ENCODE measurements around the gene DPM3.
"Not testable (repeated sequence)": the region's sequence is repeated elsewhere in the genome, so short reads cannot be mapped to it uniquely, and the experiment has no call there.

Gene DPM3

DNA sequence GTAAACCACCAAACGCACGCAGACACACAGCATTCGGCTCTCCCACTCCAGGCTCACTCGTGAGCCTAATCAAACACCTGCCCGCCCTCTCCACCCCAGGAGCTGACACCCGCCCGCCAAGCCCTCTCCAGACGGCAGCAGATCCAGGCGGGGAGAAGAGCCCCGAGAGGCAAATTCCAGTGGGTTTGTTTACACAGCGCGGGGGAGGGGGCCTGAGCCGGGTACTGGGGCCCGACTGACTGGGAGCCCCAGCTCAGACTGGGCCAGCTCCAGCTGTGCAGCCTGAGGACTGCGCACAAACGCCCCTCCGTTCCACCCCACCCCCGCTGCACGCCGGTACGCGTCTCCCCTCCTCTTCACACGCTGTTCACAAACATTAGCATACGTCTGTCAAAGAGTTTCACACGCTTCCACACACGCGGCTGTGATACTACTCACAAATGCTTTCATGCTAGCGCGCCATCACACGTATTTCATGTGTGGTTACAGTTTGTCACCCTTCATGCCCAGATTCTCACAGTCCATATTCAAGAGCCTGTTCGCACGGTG lies 13.7 kb downstream of the DPM3 start:
- no peak for DNase-seq (ENCODE audit: low read depth in 2 of 3, low spot score in 1 of 3)

DNA sequence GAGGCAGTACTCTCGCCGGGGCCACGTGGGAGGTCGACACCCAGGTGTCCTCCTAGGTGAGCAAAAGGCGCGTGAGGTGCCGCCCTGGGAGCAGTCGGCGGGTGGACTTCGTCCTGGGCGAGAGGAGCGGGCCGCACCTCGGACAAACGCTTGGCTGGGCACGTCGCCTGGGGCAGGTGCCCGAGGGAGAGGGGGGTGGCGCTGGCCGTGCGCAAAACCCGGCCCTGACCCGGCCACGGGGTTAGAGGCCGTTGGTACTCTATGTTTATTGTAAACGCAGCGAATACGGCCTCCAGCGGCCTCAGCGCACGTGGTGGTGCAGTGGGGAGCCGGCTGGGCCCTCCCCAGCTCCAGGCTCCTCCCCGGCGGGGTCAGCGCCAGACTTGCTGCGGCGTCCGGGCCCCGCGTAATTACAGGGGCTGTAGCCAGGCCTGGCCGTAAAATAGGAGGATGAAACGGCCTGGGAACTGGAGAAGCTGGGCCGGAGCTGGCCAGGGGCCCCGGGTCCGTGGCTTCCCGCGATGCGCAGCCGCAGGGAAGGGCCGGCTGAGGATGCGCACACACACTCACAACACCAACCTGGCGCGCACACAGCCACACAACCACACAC lies 14.3 kb downstream of the DPM3 start:
- DNase-seq (ENCODE audit: low read depth in 2 of 3, low spot score in 1 of 3) = no peak

DNA sequence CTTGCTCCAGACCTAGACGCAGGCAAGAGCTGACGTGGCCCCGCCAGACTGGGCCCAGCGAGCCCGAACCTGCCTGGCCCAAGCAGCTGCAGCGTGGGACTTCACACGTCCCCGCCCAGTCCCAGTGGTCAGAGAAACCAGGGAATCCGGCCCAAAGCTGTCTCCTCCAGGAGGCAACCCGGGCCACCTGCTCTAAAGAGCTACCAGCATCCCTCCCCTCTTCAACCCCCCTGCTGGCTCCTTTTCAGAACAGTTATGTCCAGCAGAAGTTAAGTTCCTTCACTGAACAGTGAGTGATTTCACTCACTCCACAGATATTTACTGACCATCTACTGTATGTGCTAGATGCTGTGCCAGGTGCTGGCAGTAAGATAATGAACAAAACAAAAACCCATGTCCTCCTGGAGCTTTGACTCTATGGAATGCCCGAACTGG lies 14.8 kb downstream of the DPM3 start:
- no peak for DNase-seq (ENCODE audit: low read depth in 2 of 3, low spot score in 1 of 3)

DNA sequence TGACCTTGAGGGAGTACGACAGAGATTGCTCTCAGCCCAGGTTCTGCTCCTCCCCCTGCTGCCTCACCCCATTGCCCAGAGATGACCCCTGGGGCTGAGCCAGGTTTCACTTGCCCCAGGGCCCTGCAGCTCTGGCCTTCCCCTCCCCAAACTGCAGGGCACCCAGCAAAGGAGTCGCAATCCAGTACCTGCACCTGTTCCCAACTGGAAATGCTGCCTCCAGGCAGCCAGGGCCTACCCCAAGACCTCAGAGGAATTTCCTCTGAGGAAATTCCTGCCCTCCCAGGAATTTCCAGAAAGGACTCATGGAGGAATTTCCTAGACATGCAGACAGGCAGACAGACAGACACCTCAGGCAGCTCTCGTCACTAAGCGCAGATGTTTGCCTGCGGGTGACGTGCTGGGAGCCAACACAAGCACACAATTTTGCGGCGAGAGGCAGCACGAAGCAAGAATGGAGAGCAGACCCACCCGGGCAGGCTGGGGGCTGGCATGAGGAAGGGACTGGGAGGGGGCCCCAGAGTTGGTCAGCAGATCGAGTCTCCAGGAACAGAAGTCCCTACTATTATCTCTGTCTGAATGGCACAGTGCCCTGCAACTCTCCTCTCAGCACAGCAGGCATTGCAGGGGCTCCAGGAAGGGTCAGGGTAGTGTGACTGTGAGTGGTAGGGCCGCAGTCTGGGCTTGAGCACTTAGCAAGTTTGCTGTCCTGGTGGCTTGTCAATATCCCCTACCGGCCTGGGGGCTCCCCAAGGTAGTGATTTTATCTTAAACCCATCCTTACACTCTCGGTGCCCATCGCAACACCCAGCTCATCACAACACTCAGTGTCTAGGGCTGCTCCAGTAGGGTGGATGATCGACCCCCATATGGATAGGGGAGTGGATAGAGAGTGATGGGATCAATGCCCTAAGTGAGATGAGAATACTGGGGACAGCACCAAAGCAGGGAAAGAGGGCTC lies 15.5 kb downstream of the DPM3 start:
- DNase-seq (ENCODE audit: low read depth in 2 of 3, low spot score in 1 of 3) = no peak

DNA sequence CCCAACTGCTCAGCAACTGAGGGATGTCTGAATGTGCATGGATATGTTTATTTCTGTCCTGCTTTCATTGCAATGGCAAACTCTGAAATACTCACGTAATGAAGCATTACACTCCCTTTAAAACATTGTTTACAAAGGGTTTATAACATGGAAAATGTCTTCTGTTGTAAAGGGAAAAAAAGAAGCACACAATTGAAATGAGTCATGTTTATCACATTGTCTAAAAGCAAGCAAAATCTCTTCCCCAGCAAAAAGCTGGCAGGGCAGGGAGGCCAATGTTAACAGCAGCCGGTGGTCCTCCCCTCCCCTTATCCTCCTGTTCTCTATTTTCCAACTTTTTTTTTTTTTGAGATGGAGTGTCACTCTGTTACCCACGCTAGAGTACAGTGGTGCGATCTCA lies 16.5 kb downstream of the DPM3 start:
- no peak for DNase-seq (ENCODE audit: low read depth in 2 of 3, low spot score in 1 of 3)

DNA sequence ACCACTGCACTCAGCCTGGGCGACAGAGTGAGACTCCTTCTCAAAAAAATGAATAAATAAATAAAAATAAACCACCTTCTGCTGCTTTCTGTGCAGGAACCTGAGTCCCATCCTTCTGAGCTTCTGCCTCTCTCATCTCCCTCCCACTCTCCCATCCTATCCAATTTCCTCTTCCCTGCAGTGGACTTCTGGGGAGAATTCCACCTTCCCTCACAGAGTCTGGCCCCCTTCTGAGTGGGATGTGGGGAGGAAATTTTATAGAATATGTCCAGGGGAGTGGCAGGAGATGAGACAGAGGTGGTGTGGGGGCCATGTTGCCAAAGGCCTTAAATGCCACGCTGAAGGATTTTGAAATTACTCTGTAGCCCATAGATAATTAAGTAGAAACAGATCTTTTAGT lies 18.0 kb downstream of the DPM3 start:
- DNase-seq (ENCODE audit: low read depth in 2 of 3, low spot score in 1 of 3) = no peak

DNA sequence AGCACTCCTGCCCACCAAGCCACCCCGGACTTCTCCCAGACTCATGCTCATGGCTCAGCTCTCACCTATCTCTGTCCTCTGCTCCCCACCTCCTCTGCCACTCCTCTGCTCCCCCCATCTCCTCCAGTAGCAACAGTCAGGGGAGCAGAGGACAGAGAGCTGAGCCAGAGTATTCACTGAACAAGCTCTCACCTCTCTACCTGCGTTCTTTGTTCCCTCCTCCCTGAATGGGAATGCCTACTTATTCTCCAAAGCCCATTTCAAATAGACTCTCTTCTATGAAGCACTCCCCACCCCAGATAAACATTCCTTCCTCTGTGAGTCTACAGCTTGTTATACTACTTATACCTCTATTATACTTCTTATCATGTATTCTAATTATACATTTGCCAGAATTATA lies 19.1 kb downstream of the DPM3 start:
- no peak for DNase-seq (ENCODE audit: low read depth in 2 of 3, low spot score in 1 of 3)

DNA sequence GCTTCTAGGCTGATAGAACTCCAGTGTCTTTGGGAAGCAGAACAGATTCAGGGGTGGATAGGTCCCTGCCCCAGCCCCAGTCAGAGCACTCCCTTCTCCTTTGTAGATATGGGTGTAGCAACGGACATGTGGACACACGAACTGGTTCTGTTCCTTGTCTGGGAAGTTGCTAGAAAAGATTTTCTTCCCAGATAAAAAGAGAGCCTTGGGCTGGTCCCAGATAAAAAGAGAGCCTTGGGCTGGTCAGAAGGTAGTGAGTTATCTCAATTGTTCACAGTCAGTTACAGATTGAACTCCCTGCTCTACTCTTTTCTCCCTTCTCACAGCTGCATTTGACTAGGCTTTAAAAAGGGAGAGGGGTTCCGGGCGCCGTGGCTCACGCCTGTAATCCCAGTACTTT lies 20.1 kb downstream of the DPM3 start:
- no peak for DNase-seq (ENCODE audit: low read depth in 2 of 3, low spot score in 1 of 3)

DNA sequence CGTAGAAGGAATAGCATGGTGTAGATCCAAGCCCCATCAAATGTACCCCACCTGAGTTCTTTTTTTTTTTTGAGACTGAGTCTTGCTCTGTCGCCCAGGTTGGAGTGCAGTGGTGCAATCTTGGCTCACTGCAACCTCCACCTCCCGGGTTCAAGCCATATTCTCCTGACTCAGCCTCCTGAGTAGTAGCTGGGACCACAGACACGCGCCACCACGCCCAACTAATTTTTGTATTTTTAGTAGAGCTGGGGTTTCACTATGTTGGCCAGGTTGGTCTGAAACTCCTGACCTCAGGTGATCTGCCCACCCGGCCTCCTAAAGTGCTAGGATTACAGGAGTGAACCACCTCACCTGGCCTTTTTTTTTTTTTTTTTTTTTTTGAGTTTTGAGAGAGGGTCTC lies 22.2 kb downstream of the DPM3 start:
- DNase-seq (ENCODE audit: low read depth in 2 of 3, low spot score in 1 of 3) = not testable (repeated sequence)

DNA sequence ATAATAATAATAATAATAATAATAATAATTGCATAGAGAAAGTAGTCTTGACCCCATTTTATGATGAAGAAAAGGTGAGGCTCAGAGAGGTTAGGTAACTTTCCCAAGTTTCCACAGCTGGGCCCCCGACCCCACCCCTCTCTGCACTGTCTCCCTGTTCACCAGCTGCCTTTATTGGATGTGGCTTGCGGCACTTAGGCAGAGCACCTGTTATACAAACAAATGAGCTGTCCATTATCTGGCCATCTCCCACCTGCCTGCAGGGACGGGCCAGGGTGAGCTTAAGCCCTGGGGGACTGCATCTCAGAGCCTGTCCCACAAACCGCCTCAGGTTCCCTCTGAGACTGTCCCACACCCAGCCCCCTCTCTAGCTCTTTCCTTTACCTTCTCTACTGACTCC lies 22.7 kb downstream of the DPM3 start:
- no peak for DNase-seq (ENCODE audit: low read depth in 2 of 3, low spot score in 1 of 3)

DNA sequence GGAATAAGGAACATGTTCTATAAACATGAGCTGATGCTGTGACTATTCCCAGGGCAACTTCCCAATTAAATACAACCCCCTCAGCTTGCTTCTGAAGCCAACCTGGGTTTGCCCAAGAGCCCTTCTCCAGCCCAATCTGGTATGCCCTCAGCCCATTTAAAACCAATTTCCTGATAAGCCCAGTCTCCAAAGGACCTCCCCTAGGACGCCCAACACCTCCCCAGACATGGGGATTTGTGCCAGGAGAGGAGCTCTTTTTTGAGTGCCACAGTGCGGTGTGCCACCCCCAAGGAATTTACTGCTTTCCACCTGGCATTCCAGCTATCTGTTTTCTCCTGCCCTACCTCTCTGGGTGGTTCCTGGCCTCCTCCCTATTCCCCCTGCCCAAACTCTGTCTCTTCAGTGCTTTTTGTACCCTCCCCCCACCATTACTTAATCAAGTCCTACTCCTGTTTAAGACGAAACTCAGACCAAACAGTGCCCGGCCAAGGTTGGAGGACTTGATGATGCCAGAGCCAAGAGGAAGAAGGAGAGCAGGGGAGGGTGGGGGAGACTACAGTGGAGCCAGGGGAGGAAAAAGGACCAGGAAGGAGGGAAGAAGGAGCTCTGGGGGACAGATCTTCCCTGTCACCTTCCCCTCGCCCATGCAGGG lies 24.1 kb downstream of the DPM3 start:
- DNase-seq (ENCODE audit: low read depth in 2 of 3, low spot score in 1 of 3) = no peak

DNA sequence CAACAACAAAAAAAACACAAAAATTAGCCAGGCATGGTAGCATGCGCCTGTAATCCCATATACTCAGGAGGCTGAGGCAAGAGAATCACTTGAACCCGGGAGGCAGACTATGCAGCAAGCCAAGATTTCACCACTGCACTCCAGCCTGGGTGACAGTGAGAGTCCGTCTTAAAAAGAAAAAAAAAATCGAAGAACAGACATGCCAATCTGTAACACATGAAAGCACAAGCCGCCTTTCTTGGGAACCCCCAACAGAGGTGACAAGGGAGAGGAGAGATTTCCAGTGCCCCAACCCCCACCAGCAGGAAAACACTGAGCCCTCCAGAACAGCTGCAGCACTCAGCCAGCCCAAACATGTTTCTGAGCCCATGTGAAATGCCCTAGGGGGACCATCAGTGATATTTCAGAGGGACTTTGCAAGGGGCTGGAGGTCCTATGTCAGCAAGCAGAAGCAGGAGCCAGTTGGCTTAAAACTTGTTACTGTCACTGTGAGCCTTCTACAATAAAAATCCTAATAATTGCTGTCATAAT lies 26.8 kb downstream of the DPM3 start:
- no peak for DNase-seq (ENCODE audit: low read depth in 2 of 3, low spot score in 1 of 3)

DNA sequence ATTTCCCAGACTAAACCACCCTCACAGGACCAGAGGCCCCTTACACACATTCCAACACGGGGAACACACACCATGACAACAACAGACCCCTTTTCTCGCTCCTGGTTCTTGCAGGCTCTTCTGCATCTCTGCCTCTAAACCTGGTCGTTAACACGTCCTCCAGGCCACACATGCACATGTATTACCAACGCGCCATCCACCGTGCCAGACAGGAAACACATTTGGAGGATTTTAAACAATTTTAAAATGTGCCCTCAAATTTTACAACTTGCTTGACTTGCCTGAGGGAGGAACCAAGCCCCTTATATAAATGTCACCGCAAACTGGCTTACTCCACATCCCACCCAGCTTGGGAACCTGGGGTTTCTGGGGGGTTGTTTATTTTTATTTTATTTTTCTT lies 29.5 kb downstream of the DPM3 start:
- no peak for DNase-seq (ENCODE audit: low read depth in 2 of 3, low spot score in 1 of 3)

DNA sequence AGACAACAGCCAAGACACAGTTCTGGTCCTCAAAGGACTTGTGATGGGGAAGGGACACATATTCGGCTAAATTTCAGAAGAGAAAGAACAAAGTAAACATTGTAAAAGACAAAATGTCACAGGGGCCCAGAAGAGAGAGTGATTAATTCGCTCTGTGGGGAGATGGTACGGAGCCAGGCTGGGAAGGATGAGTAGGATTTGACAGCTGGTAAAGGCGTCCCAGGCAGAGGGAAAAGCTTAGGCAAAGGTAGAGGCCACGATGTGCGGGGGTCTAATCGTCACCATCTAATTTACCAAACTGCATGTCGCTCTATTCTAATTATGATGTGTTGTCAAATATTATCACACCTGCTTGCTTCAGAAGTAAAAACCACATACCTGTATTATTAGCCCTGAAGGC lies 29.9 kb downstream of the DPM3 start:
- no peak for DNase-seq (ENCODE audit: low read depth in 2 of 3, low spot score in 1 of 3)

DNA sequence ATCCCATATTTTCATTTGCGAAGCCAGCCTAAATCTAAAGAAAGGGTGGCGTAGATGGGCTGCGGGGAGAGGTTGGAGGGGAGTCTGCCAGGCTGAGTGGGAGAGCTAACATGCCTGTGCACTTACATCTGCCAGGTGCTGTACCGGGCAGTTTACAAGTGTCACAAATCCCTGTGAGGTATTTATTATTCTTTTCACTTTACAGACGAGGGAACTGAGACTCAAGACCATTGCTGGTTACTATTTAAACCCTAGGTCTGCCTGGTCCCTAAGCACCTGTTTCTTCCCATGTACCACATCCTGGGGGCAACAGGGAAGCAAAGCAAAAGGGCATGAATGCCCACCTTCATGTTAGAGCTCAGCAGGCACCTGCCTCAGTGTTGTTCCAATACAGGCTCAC lies 32.0 kb downstream of the DPM3 start:
- DNase-seq (ENCODE audit: low read depth in 2 of 3, low spot score in 1 of 3) = no peak

DNA sequence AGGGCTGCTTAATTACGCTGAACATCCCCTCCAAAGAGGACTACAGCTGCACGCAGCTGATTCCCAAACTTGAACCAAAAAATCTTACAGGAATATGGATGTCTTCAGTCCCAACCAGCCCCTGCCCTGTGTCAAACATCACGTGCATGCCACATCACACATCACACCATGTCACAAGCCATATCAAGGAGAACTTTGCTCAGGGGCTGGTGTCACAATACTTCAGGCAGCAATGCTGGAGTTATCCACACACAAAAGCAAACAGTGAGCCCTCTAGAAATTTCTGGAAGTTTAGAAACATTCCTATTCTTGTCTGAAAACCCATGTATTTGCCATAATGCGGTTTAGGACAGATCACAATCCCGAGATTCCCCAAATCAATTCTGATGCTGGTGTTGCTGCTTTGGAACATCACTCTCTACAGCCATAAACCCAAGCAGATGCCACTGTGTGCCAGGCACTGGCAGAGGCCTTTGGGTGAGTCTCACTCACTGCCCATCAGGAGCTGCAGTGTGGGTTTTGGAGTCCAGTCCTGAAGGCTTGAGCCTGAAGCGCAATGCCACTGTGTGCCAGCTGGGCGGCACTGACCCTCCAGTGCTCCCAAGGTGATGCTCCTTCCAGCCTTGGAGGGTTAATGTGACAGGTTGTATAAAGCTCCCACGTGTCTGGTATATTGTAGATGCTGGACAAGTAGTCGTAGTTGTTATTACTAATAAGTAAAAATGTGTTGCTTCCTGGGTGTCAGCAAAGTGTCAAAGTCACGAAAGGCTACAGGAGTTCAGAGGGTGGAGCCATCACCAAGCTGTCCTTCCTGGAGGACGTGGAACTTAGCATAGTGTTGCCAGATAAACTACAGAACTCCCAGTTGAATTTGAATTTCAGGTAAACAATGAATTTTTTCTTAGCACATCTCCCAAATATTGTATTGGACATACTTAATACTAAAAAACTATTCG lies 32.7 kb downstream of the DPM3 start:
- no peak for DNase-seq (ENCODE audit: low read depth in 2 of 3, low spot score in 1 of 3)

DNA sequence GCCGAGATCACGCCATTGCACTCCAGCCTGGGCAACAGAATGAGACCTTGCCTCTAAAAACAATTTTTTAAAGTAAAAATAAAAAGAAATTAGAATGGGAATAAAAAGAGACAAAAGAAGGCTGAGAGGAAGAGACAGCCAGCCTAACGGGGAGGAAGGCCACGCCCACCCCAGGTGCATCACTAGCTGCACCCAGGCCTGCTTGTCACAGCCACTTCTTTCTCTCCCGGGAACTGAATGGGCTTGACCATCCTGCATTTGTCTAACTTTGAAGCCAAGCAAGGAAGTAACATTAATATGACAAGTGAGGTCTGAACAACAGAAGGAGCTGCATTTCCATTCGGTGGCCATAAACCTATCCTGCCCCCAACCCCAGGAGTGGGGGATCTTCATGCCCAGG lies 33.5 kb downstream of the DPM3 start:
- no peak for DNase-seq (ENCODE audit: low read depth in 2 of 3, low spot score in 1 of 3)

DNA sequence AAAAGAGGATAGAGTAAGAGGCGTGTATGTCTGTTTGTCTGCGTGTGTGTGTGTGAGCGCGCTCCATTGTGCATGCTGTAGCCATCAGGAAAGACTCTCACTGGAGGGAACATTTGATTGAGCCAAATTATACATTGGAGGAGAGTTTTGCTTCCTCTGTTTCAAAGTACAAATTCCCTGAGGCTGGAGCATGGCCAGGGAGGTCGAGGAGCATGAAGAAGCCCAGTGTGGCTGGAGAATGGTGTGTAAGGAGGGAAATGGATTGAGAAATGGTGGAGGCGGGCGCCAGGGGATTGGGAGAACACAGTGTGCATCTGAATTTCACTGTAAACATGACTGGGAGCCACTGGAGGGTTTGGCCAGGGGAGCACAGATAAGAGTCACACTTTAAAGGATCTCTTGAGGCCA lies 34.7 kb downstream of the DPM3 start:
- no peak for DNase-seq (ENCODE audit: low read depth in 2 of 3, low spot score in 1 of 3)

DNA sequence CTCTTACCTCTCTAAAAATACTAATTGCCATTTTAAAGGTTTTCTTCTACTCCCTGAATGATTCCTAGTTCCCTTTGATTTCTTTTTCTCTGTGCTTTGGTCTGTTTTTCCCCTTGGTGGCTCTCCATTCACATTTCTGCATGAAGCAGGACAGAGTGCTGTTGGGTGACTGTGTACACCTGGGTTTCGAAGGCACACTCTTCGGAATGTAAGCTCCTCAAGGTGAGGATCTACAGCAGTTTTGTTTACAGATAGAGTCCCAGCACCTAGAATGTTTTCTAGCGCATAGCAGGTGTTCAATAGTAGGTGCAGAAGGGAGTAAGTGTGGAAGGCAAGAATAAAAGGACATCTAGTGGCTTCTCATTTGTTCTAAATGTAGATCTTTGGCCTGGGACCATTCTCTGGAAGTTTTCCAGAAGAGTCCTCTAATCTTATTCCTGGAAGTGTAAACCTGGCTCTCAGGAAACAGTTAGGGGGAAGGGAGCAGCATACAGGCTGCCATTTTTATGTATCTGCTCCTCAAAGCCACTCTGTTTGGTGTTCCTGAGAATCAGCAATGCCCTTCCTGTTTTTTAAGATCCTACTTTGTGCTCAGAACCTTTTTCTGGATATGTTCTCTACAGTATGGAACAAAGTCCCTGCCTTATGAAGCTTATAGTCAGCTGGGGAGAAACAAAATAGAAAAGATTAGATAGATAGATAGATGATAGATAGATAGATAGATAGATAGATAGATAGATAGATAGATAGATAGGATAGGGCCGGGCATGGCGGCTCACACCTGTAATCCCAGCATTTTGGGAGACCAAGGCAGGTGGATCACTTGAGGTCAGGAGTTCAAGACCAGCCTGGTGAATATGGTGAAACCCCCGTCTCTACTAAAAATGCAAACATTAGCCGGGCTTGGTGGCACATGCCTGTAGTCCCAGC lies 35.5 kb downstream of the DPM3 start:
- DNase-seq (ENCODE audit: low read depth in 2 of 3, low spot score in 1 of 3) = no peak

All from stimulated activated CD4-positive, alpha-beta T cell treated with anti-CD3 and anti-CD28 coated beads, Interleukin-12 subunit alpha, Interleukin-12 subunit beta, amount 100 ng/mL, for 48 hours (primary cell).